ENCODE results near the gene PLAAT5.

DNA sequence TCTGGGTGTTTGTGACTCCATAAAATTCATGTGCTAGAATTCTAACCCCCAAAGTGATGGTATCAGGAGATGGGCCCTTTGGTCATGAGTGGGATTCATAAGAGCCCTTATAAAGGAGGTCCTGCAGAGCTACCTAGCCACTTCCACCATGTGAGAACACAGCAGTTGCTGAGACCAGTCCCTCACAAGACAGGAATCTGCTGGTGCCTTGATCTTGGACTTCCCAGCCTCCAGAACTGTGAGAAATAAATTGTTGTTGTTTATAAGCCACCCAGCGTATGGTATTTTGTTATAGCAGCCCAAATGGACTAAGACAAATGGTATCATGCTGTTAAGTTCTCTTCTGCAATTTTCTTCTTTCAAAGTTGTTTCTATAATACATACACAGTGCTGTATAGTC, 1.5 kb upstream of the PLAAT5 start:
- TF ChIP-seq ELF4 (IDR thresholded peaks at IDR 0.05) (no peak), SP1 (IDR thresholded peaks at IDR 0.05) (no peak), NFRKB (IDR thresholded peaks at IDR 0.05) (no peak), FOXA1 (IDR thresholded peaks at IDR 0.05) (no peak), L3MBTL2 (conservative IDR thresholded peaks at IDR 0.05) (no peak), ZNF384 (IDR thresholded peaks at IDR 0.05) (no peak)

Measured in HEK293T (cell line).